Fibroblast of skin of left quadriceps (primary cell): Measurements from ENCODE around the gene UNK.
"Not testable (repeated sequence)": the region's sequence is repeated elsewhere in the genome, so short reads cannot be mapped to it uniquely, and the experiment has no call there.

Source experiments
- DNase-seq, 2 experiments: peaks; one replicate each; pipeline ENCODE4 v3.0.0-alpha.2; 2013; ENCODE audit warnings: low read depth in 2 of 2

The UNK gene

DNA sequence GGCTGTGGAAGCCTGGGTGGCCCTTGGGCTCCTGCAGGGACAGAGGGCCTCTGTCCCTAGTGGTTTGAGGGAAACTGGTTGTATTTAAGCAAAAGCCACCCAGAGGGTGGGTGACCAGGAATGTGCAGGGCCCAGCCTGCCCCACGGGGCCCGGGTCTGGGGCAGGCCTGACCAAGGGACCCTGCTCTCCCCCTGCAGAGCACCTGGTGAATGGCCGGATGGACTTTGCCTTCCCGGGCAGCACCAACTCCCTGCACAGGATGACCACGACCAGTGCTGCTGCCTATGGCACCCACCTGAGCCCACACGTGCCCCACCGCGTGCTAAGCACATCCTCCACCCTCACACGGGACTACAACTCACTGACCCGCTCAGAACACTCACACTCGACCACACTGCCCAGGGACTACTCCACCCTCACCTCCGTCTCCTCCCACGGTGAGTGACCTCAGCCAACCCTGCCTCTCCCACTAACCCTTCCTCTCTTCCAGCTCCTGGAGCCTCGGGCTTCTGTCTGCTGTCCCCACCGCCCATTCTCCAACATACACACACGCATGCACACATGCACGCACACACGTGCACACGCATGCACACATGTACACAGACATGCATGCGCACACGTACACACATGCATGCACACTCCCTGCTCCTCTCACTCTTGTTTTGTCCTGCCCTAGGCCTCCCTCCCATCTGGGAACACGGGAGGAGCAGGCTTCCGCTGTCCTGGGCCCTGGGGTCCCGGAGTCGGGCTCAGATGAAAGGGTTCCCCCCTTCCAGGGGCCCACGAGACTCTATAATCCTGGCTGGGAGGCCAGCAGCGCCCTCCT lies 30.0 kb upstream of the UNK start:
- DNase-seq: no peak

DNA sequence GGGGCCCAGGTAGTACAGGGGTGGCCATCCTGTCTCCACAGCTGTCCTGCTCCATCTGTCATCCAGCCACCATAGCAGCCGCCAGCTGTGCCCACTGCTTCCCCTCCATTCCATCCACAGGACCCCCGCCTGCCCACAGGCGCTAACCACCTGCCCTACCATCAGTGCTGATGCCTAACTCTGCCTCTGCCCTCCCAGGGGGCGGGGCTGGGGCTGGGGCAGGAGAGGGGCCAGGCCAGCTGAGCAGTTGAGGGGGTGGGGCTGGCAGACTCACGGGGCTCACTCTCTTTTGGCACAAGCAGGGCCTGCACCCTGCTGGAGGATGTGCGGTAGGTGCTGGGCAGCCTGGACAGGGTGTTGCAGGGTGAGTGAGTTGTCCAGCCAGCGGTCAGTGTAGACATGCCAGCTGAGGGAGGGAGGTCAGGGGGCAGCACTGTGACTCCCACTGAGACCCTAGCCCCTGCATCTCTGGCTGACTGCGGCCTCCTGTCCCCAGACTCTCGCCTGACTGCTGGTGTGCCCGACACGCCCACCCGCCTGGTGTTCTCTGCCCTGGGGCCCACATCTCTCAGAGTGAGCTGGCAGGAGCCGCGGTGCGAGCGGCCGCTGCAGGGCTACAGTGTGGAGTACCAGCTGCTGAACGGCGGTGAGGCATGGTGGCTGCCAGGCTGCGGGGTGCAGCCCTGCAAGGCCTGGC lies 29.3 kb upstream of the UNK start:
- no peak for DNase-seq

DNA sequence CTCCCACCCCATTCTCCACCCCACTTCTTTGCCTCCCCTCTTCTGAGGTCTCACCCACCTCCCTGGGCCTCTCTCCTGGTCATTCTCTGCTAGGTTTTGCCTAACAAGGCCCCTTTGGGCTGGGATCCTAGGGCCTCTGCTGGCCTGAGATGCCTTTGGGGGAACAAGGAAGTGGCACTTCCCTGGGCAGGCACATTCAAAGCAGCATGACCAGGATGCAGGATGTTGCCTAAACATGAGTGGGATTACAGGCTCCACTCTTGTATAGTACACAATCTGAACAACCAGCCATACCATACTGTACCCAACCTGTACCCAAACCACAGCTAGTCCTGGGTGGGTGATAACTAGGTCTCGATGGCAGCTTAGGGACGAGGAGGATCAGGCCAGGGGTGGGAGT lies 28.6 kb upstream of the UNK start:
- DNase-seq: no peak

DNA sequence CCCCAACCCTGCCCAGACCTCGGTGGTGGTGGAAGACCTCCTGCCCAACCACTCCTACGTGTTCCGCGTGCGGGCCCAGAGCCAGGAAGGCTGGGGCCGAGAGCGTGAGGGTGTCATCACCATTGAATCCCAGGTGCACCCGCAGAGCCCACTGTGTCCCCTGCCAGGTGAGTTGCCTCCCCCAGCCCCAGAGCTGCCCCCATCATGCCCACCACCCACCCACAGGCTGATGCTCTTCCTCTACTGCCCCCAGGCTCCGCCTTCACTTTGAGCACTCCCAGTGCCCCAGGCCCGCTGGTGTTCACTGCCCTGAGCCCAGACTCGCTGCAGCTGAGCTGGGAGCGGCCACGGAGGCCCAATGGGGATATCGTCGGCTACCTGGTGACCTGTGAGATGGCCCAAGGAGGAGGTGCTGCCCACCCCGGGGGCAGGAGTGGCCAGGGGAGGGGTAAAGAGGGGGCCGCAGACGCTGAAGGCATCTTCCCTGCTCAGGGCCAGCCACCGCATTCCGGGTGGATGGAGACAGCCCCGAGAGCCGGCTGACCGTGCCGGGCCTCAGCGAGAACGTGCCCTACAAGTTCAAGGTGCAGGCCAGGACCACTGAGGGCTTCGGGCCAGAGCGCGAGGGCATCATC lies 28.0 kb upstream of the UNK start:
- DNase-seq: no peak

DNA sequence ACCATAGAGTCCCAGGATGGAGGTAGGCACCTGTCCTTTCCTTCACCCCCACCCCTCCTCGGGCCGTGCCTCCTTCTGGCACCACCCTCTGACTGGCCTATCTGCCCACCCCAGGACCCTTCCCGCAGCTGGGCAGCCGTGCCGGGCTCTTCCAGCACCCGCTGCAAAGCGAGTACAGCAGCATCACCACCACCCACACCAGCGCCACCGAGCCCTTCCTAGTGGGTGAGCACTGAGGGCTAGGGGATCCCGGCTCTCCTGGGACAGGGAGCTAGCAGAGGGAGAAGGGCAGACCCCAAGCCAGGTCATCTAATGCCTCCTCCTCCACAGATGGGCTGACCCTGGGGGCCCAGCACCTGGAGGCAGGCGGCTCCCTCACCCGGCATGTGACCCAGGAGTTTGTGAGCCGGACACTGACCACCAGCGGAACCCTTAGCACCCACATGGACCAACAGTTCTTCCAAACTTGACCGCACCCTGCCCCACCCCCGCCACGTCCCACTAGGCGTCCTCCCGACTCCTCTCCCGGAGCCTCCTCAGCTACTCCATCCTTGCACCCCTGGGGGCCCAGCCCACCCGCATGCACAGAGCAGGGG lies 27.4 kb upstream of the UNK start:
- DNase-seq: no peak

DNA sequence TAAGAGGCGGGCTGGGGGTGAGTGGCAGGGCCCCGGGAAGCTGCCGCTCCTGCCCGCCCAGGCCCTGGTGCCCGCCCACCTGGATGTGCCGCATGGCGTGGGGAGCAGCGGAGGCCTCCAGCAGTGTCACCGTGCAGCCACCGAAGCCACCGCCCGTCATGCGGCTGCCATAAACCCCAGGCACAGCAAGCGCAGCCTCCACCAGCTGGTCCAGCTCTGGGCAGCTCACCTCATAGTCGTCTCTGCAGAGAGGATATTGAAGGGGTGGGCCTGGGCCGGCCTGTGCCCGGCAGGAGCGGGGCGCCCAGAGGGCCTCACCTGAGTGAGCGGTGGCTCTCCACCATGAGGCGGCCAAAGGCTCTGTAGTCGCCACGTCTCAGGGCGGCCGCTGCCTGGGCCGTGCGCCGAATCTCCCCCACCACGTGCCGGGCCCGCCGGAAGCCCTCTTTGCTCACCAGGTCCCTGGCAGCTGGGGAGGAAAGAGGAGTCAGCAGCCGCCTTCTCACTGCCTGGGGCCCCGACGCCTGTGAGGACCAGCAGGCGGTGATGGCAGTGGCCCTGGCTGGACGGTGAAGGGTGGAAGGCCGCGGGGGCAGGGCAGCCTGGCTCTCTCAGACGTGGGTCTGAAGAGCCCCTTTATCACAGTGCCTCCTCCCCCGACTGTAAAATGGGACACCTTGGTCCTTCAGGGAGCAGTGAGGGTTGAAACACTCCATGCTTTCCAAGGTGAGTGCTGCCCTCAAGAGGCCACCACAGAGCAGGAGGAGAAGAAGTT lies 26.3 kb upstream of the UNK start:
- no peak for DNase-seq

DNA sequence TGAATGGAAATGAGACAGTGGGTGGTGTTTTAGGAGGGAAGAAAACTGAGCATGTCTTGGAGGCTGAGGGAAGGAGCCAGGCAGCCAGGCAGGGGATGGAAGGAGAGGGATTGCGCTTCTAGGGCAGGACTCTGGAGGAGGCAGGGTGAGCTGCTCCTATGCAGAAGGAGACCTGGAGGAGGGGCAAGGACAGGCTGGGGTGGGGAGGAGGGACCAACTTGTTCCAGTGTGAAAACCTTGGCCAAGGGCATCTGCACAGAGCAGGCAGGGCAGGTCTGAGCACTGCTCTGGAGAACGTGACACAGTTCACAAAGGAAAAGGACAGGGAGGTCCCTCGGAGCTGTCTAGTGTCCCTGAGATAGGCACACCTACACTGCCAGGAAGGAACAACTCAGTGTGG lies 25.1 kb upstream of the UNK start:
- DNase-seq: no peak

DNA sequence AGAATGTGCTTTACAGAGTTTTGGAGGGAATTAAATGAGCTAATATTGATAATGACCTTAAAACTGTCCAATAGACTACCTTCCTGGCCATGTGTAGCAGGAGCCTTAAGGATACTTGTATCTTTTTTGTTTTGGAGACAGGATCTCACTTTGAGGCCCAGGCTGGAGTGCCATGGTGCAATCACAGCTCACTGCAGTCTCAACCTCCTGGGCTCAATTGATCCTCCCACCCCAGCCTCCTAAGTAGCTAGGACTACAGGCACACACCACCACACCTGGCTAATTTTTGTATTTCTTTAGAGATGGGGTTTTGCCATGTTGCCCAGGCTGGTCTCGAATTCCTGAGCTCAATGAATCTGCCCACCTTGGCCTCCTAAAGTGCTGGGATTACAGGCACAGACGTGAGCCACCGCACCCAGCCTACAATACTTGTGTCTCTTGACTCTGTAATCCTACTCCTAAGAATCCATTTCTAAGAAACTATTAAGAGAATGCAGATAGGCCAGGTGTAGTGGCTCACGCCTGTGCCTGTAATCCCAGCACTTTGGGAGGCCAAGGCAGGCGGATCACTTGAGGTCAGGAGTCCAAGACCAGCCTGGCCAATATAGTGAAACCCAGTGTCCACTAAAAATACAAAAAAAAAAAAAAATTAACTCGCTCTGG lies 24.5 kb upstream of the UNK start:
- not testable (repeated sequence) for DNase-seq

DNA sequence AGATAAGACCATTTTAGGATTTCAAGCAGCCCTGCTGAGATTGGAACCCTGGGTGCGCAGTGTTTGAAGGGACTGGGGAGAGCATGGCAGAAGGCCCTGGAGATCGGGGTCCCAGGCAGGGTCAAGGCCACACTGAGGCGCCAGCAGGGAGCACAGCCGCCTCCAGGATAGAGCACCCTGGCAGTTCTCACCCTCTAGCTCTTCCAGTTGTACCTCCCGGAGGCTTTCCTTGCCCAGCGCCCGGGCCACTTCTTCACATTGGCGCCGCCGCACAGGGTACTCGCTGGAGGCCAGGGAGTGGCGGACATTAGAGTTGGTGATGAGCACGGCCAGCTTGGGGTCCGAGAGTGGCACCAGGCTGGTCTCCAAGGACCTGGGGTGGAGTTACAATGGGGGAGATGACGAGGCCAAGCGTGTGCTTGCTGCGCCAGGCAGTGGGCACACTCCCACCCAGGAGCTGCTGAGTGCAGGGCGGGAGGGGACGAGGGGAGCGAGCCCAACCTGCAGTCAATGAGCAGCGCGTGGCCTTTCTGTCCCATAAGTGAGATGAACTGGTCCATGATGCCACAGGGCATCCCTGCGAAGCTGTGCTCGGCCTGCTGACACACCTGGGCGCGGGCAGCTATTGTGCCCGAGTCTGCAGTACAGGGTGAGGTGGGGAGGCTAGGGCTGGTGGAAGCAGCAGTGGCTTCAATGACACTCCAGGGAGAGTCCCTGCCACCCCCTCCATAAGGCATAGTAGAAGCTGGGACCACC lies 21.9 kb upstream of the UNK start:
- DNase-seq: no peak

DNA sequence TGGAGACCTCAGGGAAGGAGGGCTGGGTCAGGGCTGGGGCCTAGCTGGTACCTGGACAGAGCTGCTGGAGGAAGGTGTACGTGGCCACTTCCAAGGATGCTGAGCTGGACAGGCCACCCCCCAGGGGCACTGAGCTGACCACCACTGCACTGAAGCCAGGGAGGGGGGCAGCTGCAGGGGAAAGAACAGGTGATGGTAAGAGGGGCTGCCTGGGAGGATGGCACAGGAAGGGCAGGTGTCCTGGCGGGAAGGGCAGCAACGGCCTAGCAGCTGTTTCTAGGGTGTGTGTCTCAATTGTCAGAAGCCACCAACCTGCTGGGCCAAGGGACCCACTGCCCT lies 21.4 kb upstream of the UNK start:
- DNase-seq: no peak

DNA sequence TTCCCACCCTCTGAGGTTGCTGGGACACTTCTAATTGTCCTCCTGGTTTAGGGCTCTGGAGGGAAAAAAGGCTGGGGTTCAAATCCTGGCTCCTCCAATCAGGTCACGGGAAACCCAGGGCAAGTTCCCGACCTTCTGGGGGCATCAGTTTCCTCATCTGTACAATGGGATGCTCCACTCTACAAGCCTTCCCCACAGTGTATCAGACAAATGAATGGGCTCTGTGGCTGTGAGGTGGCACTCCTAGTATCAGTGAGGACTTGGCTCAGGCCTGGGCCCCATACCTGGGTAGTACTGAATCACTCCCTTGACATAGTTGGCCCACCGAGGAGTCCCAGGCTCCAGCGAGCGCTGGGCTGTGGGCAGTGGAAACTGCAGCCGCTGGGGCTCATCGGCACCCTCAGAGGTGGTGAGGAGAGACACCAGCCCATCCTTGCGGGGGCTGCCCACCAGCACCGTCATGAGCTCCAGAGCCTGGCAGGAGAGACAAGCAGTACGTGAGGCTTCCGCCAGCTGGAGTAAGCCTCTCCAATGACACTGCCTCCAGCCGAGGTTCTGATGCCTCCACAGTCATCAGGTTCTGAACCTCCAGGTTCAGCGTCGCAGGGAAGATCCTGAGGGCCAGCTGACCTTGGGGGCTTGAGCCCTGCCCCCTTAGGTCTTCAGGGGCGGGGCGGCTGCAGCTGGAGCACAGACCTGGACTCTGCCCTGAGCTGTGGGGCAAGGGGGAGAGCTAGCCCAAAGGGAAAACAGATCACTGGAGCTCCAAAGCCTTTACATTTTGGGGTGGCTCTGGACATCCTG lies 20.8 kb upstream of the UNK start:
- DNase-seq: no peak

DNA sequence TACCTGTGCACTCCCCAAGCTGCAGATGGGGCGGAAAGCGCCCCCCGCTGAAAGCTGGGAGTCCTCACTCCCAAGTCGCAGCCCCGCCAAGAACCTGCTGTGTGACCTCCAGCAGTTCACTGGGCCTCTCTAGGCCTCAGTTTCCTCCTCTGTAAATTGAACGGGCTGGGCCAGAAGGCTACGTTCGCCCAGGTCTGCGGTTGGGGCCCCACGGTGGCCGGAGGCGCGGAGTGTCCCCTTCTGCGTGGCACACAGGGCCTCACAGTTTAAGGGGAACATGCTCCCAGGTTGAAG lies 20.2 kb upstream of the UNK start:
- no peak for DNase-seq

DNA sequence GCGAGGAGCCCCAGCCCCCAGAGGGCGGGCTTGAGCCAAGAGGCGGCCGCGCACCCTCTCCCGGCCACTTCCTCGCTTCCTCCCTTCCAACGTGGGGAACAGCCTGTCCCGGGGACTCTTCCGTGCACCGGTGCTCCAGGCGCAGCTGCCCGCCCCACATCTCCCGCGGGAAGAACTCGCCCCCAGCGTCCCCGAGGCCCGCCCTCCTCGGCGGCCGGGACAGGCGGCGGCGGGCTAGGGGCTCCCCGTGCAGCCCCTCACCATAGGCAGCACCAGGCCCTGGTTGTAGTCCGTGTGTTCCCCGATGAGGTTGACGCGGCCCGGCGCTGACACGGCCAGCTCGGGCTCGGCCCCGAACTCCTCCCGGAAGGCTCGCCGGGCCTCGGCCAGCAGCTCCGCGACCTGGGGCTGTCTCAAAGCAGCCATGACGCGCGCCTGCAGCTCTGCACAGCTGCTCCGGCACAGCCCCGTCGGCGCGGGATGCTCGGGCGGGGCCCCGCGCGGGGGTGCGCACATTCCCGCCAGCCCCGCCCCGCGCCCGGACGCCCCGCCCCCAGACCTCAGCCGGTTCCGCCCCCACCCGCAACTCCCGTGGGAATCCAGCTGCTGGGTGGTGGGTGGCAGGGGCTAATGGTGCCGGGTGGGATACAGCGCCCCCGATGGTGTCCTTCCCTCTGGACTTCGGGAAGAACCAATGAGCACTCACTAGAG lies 19.7 kb upstream of the UNK start, which contains the start of gene GALK1:
Gene GALK1, minus strand, starts transcription at position 482 of the 711 bp plus-strand sequence. Its CDS starts 56 bp downstream, at position 426.
- DNase-seq: no peak

DNA sequence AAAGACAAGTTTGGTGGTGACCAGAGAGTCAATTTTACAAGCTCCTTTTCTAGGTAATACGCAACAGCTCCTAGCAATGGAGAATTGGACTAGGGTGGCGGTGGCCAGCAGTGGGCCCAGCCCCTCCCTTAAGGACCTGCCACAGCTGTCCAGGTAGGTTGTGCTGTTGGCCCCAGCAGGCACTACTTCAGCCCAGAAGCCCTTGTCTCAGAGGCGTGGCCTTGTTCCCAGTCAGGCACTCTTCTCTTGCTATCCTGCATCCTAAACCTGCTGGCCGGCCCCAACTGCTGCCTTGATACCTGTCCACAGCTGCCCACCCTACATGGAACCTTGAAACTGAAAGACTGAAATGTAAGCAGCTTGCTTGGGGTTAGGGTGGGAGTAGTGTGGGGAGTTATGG lies 18.6 kb upstream of the UNK start:
- DNase-seq: no peak

DNA sequence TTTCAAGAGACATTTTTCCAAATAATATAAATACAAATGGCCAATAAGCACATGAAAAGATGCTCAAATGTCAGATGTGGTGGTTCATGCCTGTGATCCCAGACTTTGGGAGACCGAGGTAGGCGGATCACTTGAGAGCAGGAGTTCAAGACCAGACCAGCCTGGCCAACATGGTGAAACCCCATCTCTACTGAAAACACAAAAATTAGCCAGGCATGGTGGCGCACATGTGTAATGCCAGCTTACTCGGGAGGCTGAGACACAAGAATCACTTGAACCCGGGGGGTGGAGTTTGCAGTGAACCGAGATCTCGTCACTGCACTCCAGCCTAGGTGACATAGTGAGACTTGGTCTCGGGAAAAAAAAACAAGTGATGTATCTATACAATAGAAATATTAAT lies 16.7 kb upstream of the UNK start:
- no peak for DNase-seq

DNA sequence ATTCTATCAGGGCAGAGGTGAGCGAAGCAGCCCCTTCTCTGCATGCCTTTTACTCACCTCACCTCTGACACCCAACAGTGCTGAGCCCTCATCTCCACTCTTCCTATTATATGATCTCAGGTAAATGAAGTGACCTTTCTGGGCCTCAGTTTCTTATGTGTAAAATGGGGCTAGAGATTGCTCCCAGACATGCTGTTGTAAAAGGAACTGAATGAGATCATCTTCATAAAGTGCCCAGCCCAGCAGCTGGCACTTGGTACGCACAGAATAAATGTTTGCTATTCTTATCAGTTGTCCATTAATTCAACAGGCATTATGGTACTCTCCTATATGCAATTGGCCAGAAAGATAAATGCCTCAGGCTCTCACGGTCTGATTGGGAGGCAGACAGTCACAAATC lies 15.1 kb upstream of the UNK start:
- DNase-seq: no peak

DNA sequence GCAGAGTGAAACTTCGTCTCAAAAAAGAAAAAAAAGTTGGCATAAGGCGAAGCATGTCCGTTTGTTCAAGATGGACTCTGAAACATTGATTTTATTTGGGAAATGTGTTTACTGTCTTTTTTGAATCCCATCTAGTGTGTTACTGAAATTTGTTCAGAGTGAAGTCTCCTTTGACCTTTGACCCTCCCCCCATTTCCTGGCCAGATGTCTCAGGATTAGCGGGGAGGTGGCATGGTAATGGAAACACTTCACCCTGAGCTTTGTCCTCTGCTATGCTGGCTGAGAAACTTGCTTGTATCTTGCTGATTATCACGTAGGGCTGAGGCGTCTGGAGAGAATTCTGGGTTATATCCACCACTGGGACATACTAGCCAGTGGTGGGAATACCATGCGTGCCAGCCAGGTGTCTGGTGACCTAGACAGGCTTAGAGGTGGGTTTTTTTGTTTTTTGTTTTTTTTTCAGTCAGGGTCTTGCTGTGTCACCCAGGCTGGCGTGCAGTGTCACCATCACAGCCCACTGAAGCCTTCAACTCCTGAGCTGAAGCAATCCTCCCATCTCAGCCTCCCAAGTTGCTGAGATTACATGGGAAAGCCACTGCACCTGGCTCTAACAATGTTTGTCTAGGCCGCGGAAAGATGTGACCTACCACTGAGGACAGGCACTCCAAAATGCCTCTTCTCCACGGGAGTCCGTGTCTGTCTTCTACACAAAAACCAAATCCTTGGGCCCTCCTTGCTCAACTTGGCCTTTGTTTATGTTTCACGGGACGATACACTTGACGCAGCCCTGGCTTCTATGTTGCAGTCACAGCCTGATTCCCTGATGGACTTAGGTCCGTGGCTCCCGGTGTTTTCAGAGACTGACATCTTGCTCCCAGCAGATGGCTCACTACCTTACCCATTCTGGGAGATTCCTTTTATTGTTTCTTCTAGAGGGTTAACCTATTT lies 13.0 kb upstream of the UNK start:
- DNase-seq: no peak
